Measurements from ENCODE around the gene VEPH1.
"Not testable (repeated sequence)": the region's sequence is repeated elsewhere in the genome, so short reads cannot be mapped to it uniquely, and the experiment has no call there.

Gene VEPH1

GRCh38 chr3:157327837-157328236 lies 175.4 kb downstream of the VEPH1 start:
- Histone ChIP-seq H3K36me3 (ENCODE audit: insufficient read depth, low read length) (no peaks in the 10 kb centered on the region), H3K4me3 (ENCODE audit: low read length) (no peak overlapping the region), H3K9me3 (replicated peaks; ENCODE audit: low read length) (no peaks in the 10 kb centered on the region), H3K27me3 (ENCODE audit: control insufficient read depth, insufficient read depth, low read length) (no peaks in the 10 kb centered on the region), H3K9ac (ENCODE audit: low read depth, low read length) (no peak overlapping the region), H3K4me1 (ENCODE audit: control insufficient read depth, insufficient read depth, low read length) (peaks cover 11% of the 10 kb centered on the region), H3K4me2 (ENCODE audit: low read length) (no peak overlapping the region)

- peaks cover 11% of the 10 kb centered on the region for H3K4me1 ChIP-seq (ENCODE audit: control insufficient read depth, insufficient read depth, low read length)
- no peak overlapping the region for H3K9ac ChIP-seq (ENCODE audit: low read depth, low read length)
- no peaks in the 10 kb centered on the region for H3K27me3 ChIP-seq (ENCODE audit: control insufficient read depth, insufficient read depth, low read length)
- H3K4me3 ChIP-seq (ENCODE audit: low read length), result no peak overlapping the region
- no peaks in the 10 kb centered on the region for H3K36me3 ChIP-seq (ENCODE audit: insufficient read depth, low read length)
- no peaks in the 10 kb centered on the region for H3K9me3 ChIP-seq (replicated peaks; ENCODE audit: low read length)
- H3K4me2 ChIP-seq (ENCODE audit: low read length), result no peak overlapping the region
Observed at GRCh38 chr3:157327018-157327417, 176.2 kb downstream of the VEPH1 start.

- H3K4me1 ChIP-seq (ENCODE audit: control insufficient read depth, insufficient read depth, low read length); H3K4me2 ChIP-seq (ENCODE audit: low read length); H3K36me3 ChIP-seq (ENCODE audit: insufficient read depth, low read length); H3K9ac ChIP-seq (ENCODE audit: low read depth, low read length); H3K9me3 ChIP-seq (replicated peaks; ENCODE audit: low read length); H3K27me3 ChIP-seq (ENCODE audit: control insufficient read depth, insufficient read depth, low read length); H3K4me3 ChIP-seq (ENCODE audit: low read length): not testable (repeated sequence)
Observed at GRCh38 chr3:157324869-157325268, 178.3 kb downstream of the VEPH1 start.

- Histone ChIP-seq H3K9ac (ENCODE audit: low read depth, low read length) (no peak overlapping the region), H3K4me2 (ENCODE audit: low read length) (no peak overlapping the region), H3K36me3 (ENCODE audit: insufficient read depth, low read length) (no peaks in the 10 kb centered on the region), H3K4me1 (ENCODE audit: control insufficient read depth, insufficient read depth, low read length) (no peaks in the 10 kb centered on the region), H3K9me3 (replicated peaks; ENCODE audit: low read length) (no peaks in the 10 kb centered on the region), H3K27me3 (ENCODE audit: control insufficient read depth, insufficient read depth, low read length) (no peaks in the 10 kb centered on the region), H3K4me3 (ENCODE audit: low read length) (no peak overlapping the region)
Observed at GRCh38 chr3:157323360-157323759, 179.9 kb downstream of the VEPH1 start.

- H3K27me3 ChIP-seq (ENCODE audit: control insufficient read depth, insufficient read depth, low read length), result no peaks in the 10 kb centered on the region
- H3K36me3 ChIP-seq (ENCODE audit: insufficient read depth, low read length), result no peaks in the 10 kb centered on the region
- peaks cover 4% of the 10 kb centered on the region for H3K4me1 ChIP-seq (ENCODE audit: control insufficient read depth, insufficient read depth, low read length)
- no peak overlapping the region for H3K9ac ChIP-seq (ENCODE audit: low read depth, low read length)
- no peak overlapping the region for H3K4me3 ChIP-seq (ENCODE audit: low read length)
- no peak overlapping the region for H3K4me2 ChIP-seq (ENCODE audit: low read length)
- H3K9me3 ChIP-seq (replicated peaks; ENCODE audit: low read length), result no peaks in the 10 kb centered on the region
Observed at GRCh38 chr3:157319672-157320071, 183.5 kb downstream of the VEPH1 start.

GRCh38 chr3:157318639-157319288 lies 184.5 kb downstream of the VEPH1 start:
- Histone ChIP-seq H3K9me3 (replicated peaks; ENCODE audit: low read length) (no peaks in the 10 kb centered on the region), H3K4me3 (ENCODE audit: low read length) (no peak overlapping the region), H3K27me3 (ENCODE audit: control insufficient read depth, insufficient read depth, low read length) (no peaks in the 10 kb centered on the region), H3K4me1 (ENCODE audit: control insufficient read depth, insufficient read depth, low read length) (peaks cover 4% of the 10 kb centered on the region), H3K4me2 (ENCODE audit: low read length) (no peak overlapping the region), H3K9ac (ENCODE audit: low read depth, low read length) (no peak overlapping the region), H3K36me3 (ENCODE audit: insufficient read depth, low read length) (no peaks in the 10 kb centered on the region)

GRCh38 chr3:157317895-157318294 lies 185.3 kb downstream of the VEPH1 start:
- Histone ChIP-seq H3K9ac (ENCODE audit: low read depth, low read length) (no peak overlapping the region), H3K4me1 (ENCODE audit: control insufficient read depth, insufficient read depth, low read length) (peaks cover 4% of the 10 kb centered on the region), H3K27me3 (ENCODE audit: control insufficient read depth, insufficient read depth, low read length) (no peaks in the 10 kb centered on the region), H3K4me2 (ENCODE audit: low read length) (no peak overlapping the region), H3K36me3 (ENCODE audit: insufficient read depth, low read length) (no peaks in the 10 kb centered on the region), H3K4me3 (ENCODE audit: low read length) (no peak overlapping the region), H3K9me3 (replicated peaks; ENCODE audit: low read length) (no peaks in the 10 kb centered on the region)

GRCh38 chr3:157313186-157313585 lies 190.0 kb downstream of the VEPH1 start:
- Histone ChIP-seq H3K9ac (ENCODE audit: low read depth, low read length) (no peak overlapping the region), H3K36me3 (ENCODE audit: insufficient read depth, low read length) (peaks cover 3% of the 10 kb centered on the region), H3K4me3 (ENCODE audit: low read length) (no peak overlapping the region), H3K27me3 (ENCODE audit: control insufficient read depth, insufficient read depth, low read length) (no peaks in the 10 kb centered on the region), H3K4me2 (ENCODE audit: low read length) (no peak overlapping the region), H3K4me1 (ENCODE audit: control insufficient read depth, insufficient read depth, low read length) (peaks cover 26% of the 10 kb centered on the region), H3K9me3 (replicated peaks; ENCODE audit: low read length) (no peaks in the 10 kb centered on the region)

GRCh38 chr3:157312376-157312745 lies 190.9 kb downstream of the VEPH1 start:
- Histone ChIP-seq H3K9ac (ENCODE audit: low read depth, low read length) (peak overlapping the region; percentile 60), H3K27me3 (ENCODE audit: control insufficient read depth, insufficient read depth, low read length) (no peaks in the 10 kb centered on the region), H3K4me3 (ENCODE audit: low read length) (peak overlapping the region; percentile 4), H3K4me2 (ENCODE audit: low read length) (peak overlapping the region; percentile 23), H3K36me3 (ENCODE audit: insufficient read depth, low read length) (peaks cover 3% of the 10 kb centered on the region), H3K4me1 (ENCODE audit: control insufficient read depth, insufficient read depth, low read length) (peaks cover 22% of the 10 kb centered on the region), H3K9me3 (replicated peaks; ENCODE audit: low read length) (no peaks in the 10 kb centered on the region)

DNA sequence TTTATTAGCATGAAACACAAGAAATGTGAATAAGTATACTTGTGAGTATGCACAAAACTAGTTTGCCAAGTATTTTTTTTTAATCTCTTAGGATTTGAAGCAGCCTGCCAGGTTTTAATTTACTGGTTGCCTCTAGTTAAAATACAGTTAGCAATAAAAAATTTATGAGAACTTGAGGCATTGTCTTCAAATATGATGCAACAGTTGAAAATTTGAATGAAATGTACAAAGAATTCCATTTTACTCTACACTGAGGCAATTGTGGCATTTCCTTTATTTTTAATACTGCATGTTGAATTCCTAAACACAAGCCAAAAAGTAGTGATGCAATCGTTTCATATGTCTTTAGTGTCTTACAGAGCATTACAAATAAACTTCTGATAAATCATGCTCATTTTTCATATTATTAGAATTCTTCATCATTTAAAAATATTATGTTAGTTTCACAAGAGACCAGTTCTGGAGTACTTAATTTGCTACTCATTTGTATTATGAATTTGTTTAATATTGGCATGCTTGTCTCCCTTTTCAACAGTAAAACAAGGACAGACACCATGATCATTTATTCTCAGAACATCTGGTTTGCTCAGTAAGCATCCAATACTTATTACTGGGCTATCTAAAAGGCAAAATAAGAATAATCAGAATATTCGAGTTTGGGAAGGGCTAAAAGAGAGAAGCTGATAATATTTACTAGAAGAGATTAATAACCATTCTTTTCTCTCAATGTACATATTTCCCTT lies 191.4 kb downstream of the VEPH1 start:
- no peaks in the 10 kb centered on the region for H3K27me3 ChIP-seq (ENCODE audit: control insufficient read depth, insufficient read depth, low read length)
- peak overlapping the region; percentile 60 for H3K9ac ChIP-seq (ENCODE audit: low read depth, low read length)
- peaks cover 3% of the 10 kb centered on the region for H3K36me3 ChIP-seq (ENCODE audit: insufficient read depth, low read length)
- peak overlapping the region; percentile 23 for H3K4me2 ChIP-seq (ENCODE audit: low read length)
- H3K4me1 ChIP-seq (ENCODE audit: control insufficient read depth, insufficient read depth, low read length), result peaks cover 22% of the 10 kb centered on the region
- H3K4me3 ChIP-seq (ENCODE audit: low read length), result peak overlapping the region; percentile 4
- no peaks in the 10 kb centered on the region for H3K9me3 ChIP-seq (replicated peaks; ENCODE audit: low read length)

DNA sequence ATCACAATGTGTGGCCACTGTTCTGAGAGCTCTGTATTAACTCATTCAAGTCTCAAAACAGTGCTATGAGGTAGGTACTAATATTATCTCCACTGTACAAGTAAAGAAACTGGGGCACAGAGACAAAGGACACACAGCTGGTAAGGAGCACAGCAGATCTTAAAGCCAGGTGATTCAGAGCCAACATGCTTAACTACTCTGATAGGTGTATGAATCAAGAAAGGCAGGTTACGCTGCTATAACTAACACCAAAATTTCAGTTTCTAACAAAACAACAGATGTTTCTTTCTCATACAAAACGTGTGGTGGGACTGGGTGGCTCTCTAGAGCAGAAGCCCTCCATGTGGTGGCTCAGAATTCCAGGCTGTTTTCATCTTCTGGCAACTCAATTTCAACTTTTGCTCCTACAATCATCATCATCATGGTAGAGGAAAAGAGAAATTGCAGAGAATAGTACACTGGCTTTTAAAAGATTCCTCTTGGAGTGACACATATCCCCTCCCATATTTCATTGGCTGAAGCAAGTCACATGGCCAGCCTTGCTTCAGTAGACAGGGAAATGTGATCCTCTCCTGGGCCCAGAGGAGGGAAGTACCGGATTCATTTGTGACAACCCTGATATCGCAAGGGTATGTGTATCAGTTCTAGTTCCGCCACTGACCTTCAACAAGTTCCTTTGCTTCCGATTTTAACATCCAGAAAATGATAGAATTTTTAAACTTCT lies 192.7 kb downstream of the VEPH1 start:
- peaks cover 22% of the 10 kb centered on the region for H3K4me1 ChIP-seq (ENCODE audit: control insufficient read depth, insufficient read depth, low read length)
- no peak overlapping the region for H3K4me3 ChIP-seq (ENCODE audit: low read length)
- peaks cover 3% of the 10 kb centered on the region for H3K36me3 ChIP-seq (ENCODE audit: insufficient read depth, low read length)
- no peaks in the 10 kb centered on the region for H3K9me3 ChIP-seq (replicated peaks; ENCODE audit: low read length)
- H3K4me2 ChIP-seq (ENCODE audit: low read length), result no peak overlapping the region
- no peak overlapping the region for H3K9ac ChIP-seq (ENCODE audit: low read depth, low read length)
- no peaks in the 10 kb centered on the region for H3K27me3 ChIP-seq (ENCODE audit: control insufficient read depth, insufficient read depth, low read length)
